ENCODE results near the gene DPM3.

- TF ChIP-seq CTCF (IDR thresholded peaks at IDR 0.05) = no peak
- TF ChIP-seq POLR2A (IDR thresholded peaks at IDR 0.05) = no peak
- no peak for TF ChIP-seq POLR2AphosphoS5 (IDR thresholded peaks at IDR 0.05)
Observed at GRCh38 chr1:155133799-155134281, 6.5 kb downstream of the DPM3 start.
